Fibroblast of lung (primary cell): ENCODE measurements around the gene CGNL1.

Experiments used
- CTCF ChIP-seq, 2 donors: IDR thresholded peaks in 1 of 2; conservative IDR thresholded peaks in 1 of 2; 1 replicate in 1 of 2; 2 replicates in 1 of 2; pipeline ENCODE4 v1.5.1; 2011 to 2012; ENCODE audit warnings: low read length in 2 of 2, control low read depth in 1 of 2, inconsistent platforms in 1 of 2, low read depth in 1 of 2, mild to moderate bottlenecking in 1 of 2
- EZH2 ChIP-seq: IDR thresholded peaks from 2 replicates; pipeline ENCODE4 v1.5.1; 2012; ENCODE audit warnings: low read length, control low read depth, mild to moderate bottlenecking; ENCODE audit errors: missing control alignments

DNA sequence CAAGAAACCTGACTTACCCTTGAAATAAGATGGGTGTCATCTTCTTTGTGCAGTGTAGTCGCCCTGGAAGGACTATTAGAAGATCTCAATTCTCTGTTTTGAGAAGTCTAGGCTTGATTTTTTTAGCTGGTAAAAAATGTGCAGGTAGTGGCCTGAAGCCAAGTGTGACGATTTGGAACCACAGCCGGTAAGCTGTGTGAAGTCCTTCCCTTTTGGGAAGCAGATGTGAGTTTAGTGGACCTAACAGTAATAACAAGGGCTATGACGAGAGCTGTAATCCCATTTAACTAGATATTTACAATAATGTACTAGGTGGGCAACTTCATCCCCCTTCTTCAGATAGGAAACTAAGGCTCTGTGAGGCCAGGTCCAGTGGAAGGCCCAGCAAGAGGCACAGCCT lies 133.7 kb downstream of the CGNL1 start:
- no peak for TF ChIP-seq CTCF (conservative IDR thresholded peaks at IDR 0.05 in 1 of 2, IDR thresholded peaks at IDR 0.05 in 1 of 2; ENCODE audit: low read depth in 1 of 2, low read length in 2 of 2)
- TF ChIP-seq EZH2, result no peak
